ENCODE measurements around the gene POLH. TPM values are rescaled to one million over a fixed set of nuclear protein-coding genes. Genes with fewer than 3 reads are reported as not detected.
"Not testable (repeated sequence)": the region's sequence is repeated elsewhere in the genome, so short reads cannot be mapped to it uniquely, and the experiment has no call there.

POLH gene
- total RNA-seq, result 10 to 100 TPM; 14.2 to 24.3 (median 17.0) TPM

DNA sequence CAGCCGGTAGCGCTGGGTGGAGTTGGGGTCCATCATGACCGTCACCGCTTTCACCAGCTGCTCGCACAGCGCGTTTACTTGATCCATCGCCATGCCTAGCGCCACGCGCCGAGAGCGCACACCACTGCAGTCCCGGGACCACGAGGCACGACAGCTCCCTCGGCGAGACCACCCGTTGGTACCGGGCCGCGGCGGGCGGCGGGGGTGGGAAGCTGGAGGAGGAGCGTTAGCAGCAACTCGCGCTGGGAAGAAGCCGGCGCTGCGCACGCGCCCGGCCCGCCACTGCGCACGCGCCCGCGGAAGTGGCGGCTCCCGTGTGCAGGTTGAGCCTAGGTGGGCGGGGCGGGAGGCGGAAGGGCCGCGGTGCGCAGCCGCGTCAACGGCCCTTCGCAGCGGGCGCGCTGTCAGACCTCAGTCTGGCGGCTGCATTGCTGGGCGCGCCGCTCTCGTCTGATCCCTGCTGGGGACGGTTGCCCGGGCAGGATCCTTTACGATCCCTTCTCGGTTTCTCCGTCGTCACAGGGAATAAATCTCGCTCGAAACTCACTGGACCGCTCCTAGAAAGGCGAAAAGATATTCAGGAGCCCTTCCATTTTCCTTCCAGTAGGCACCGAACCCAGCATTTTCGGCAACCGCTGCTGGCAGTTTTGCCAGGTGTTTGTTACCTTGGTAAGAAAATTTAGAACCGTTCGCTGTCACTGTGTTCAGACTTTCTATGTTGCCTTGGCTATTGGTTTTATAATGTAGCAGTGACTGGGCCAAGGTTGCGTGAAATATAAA is at the start of gene POLH, which contains the start of gene XPO5:
TSS of gene POLH (plus strand) at position 414 of the 780 bp plus-strand sequence. CDS start 6,135 bp downstream, outside the sequence.
TSS of gene XPO5 (minus strand) at position 267 of the 780 bp plus-strand sequence. CDS start at position 93, 174 bp downstream.
- Histone ChIP-seq H3K4me3 (peak within 1 kb of the TSS; percentile 79), H3K27me3 (no peaks in the 10 kb centered on the region), H3K27ac (peak within 1 kb of the TSS; percentile 83), H3K36me3 (peaks cover 10% of the 10 kb centered on the region), H3K9me3 (no peaks in the 10 kb centered on the region), H3K4me1 (peaks cover 28% of the 10 kb centered on the region)
- TF ChIP-seq, protein P1, sequence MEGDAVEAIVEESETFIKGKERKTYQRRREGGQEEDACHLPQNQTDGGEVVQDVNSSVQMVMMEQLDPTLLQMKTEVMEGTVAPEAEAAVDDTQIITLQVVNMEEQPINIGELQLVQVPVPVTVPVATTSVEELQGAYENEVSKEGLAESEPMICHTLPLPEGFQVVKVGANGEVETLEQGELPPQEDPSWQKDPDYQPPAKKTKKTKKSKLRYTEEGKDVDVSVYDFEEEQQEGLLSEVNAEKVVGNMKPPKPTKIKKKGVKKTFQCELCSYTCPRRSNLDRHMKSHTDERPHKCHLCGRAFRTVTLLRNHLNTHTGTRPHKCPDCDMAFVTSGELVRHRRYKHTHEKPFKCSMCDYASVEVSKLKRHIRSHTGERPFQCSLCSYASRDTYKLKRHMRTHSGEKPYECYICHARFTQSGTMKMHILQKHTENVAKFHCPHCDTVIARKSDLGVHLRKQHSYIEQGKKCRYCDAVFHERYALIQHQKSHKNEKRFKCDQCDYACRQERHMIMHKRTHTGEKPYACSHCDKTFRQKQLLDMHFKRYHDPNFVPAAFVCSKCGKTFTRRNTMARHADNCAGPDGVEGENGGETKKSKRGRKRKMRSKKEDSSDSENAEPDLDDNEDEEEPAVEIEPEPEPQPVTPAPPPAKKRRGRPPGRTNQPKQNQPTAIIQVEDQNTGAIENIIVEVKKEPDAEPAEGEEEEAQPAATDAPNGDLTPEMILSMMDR (IDR thresholded peaks at IDR 0.05), result peak in 1 of 2 donors; percentile 29
- TF ChIP-seq POLR2AphosphoS5 (IDR thresholded peaks at IDR 0.05) (peak in 1 of 3 donors; percentile 49), EP300 (IDR thresholded peaks at IDR 0.05) (no peak), POLR2A (IDR thresholded peaks at IDR 0.05) (peak in 1 of 2 donors; percentile 78)
- under 1% methylated on average over 14 of the region's 76 CpGs for WGBS
- DNase-seq (ENCODE audit: low spot score in 2 of 2), result peak; percentile 90 to 91

DNA sequence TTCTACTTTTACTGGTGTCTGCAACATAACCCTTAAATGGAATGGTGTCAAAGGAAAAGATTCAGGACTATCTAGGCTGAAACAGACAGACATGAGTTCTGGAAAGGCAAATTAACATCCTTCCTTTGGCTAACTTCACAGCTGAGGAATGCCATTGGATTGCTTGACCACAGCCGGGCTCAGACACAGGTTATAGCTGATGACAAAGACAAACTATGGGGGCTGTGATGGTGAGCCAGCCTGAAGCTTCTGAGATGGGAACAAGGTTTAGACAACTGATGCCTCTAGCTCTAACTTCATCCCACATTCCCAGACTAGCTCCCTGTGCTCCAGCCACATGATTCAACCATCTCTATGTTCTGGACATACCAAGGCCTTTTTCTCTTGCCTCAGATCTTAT is 43.8 kb upstream of the POLH start:
- Histone ChIP-seq H3K4me3 (no peak overlapping the region), H3K27me3 (no peaks in the 10 kb centered on the region), H3K9me3 (no peaks in the 10 kb centered on the region), H3K36me3 (peaks cover 79% of the 10 kb centered on the region), H3K4me1 (no peaks in the 10 kb centered on the region), H3K27ac (no peak overlapping the region)
- WGBS, result 93% methylated on average over 1 of the region's 1 CpG
- no peak for DNase-seq (ENCODE audit: low spot score in 2 of 2)
- TF ChIP-seq EP300 (IDR thresholded peaks at IDR 0.05), result no peak
- TF ChIP-seq POLR2A (IDR thresholded peaks at IDR 0.05), result no peak
- TF ChIP-seq POLR2AphosphoS5 (IDR thresholded peaks at IDR 0.05), result no peak
- TF ChIP-seq, protein P1 (IDR thresholded peaks at IDR 0.05), result no peak

DNA sequence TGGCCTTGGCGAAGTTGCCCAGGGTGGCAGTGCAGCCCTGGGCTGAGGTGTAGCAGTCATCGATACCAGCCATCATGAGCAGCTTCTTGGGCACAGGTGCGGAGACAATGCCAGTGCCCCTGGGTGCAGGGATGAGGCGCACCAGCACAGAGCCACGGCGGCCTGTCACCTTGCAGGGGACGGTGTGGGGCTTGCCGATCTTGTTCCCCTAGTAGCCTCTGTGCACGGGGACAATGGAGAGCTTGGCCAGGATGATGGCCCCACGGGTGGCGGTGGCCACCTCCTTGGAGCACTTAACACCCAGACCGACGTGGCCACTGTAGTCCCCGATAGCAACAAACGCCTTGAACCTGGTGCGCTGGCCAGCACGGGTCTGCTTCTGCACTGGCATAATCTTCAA is 37.0 kb upstream of the POLH start:
- not testable (repeated sequence) for H3K4me3 ChIP-seq
- WGBS, result 98% methylated on average over 15 of the region's 17 CpGs
- H3K36me3 ChIP-seq, result peaks cover 67% of the 10 kb centered on the region

DNA sequence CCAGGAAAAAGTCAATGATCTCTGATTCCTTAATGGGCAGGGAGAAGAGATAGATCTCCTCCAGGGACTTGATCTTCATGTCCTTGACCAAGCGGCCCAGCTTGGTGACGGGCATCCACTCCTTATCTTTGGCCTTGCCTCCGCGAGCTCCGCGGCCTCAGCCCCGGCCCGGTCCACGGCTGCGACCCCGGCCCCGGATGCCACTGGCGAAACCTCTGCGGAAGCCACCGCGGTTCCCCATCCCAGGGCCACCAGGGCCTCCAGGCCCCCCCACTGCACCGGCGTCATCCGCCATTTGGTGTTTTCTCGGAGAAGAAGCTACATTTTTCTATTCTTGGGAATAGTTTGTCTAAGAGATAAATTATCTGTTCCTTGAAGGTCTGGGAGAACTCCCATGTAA is 36.6 kb upstream of the POLH start:
- H3K27ac ChIP-seq; H3K27me3 ChIP-seq; H3K9me3 ChIP-seq; H3K4me3 ChIP-seq; DNase-seq (ENCODE audit: low spot score in 2 of 2); H3K4me1 ChIP-seq: not testable (repeated sequence)
- peaks cover 67% of the 10 kb centered on the region for H3K36me3 ChIP-seq
- WGBS, result 99% methylated on average over 20 of the region's 20 CpGs

More for the DNA sequence above, 37.0 kb upstream of the POLH start:
- H3K4me1 ChIP-seq; H3K27ac ChIP-seq; DNase-seq (ENCODE audit: low spot score in 2 of 2); H3K27me3 ChIP-seq; H3K9me3 ChIP-seq: not testable (repeated sequence)

DNA sequence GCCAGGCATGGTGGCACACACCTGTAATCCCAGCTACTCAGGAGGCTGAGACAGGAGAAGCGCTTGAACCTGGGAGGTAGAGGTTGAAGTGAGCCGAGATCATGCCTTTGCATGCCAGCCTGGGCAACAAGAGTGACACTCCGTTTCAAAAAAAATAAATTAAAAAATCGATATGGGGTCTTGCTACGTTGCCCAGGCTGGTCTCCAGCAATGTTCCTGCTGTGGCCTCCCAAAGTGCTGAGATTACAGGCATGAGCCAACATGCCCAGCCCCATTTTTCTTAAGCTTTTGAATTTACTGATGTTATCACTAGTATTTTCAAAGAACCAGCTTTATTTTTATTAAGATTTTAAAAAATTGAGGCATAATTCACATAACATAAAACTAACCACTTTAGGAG is 35.5 kb upstream of the POLH start:
- DNase-seq (ENCODE audit: low spot score in 2 of 2), result peak in 1 of 2 donors; percentile 23
- no peaks in the 10 kb centered on the region for H3K27me3 ChIP-seq
- H3K27ac ChIP-seq, result no peak overlapping the region
- H3K4me1 ChIP-seq, result no peaks in the 10 kb centered on the region
- WGBS, result 88% methylated on average over 5 of the region's 5 CpGs
- H3K4me3 ChIP-seq, result no peak overlapping the region
- peaks cover 76% of the 10 kb centered on the region for H3K36me3 ChIP-seq
- TF ChIP-seq, protein P1 (IDR thresholded peaks at IDR 0.05), result no peak
- no peak for TF ChIP-seq EP300 (IDR thresholded peaks at IDR 0.05)
- no peak for TF ChIP-seq POLR2A (IDR thresholded peaks at IDR 0.05)
- no peak for TF ChIP-seq POLR2AphosphoS5 (IDR thresholded peaks at IDR 0.05)
- H3K9me3 ChIP-seq, result no peaks in the 10 kb centered on the region

DNA sequence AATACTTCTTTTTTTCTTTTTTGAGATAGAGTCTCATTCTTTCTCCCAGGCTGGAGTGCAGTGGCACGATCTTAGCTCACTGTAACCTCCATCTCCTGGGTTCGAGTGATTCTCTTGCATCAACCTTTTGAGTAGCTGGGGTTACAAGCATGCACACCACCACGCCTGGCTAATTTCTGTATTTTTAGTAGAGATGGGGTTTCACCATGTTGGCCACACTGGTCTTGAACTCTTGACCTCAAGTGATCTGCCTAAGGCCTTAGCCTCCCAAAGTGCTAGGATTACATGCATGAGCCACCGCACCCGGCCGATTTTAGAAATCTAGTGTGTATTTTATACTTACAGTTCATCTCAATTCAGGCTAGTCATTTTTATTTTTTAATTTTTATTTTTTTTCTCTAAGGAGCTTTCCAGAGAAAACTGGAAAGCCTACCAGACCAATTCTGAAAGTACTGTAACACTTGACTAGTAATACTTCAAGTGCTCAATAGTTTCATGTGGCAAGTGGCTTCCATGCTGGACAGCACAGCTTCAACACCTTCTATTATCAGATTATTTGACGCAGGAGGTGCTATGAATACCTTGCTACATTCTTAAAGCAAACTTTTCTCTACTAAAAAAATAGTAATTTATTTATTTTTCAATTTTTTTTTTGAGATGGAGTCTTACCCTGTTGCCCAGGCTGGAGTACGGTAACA is 34.1 kb upstream of the POLH start:
- Histone ChIP-seq H3K36me3 (peaks cover 79% of the 10 kb centered on the region), H3K27me3 (no peaks in the 10 kb centered on the region)

More for the DNA sequence above, 34.1 kb upstream of the POLH start:
- Histone ChIP-seq H3K4me3 (no peak overlapping the region), H3K4me1 (no peaks in the 10 kb centered on the region), H3K9me3 (no peaks in the 10 kb centered on the region), H3K27ac (no peak overlapping the region)
- WGBS, result 91% methylated on average over 8 of the region's 8 CpGs
- peak in 1 of 2 donors; percentile 35 for DNase-seq (ENCODE audit: low spot score in 2 of 2)
- no peak for TF ChIP-seq POLR2AphosphoS5 (IDR thresholded peaks at IDR 0.05)
- TF ChIP-seq, protein P1 (IDR thresholded peaks at IDR 0.05), result no peak
- no peak for TF ChIP-seq EP300 (IDR thresholded peaks at IDR 0.05)
- TF ChIP-seq POLR2A (IDR thresholded peaks at IDR 0.05), result no peak
